ENCODE measurements around the gene DCTN2. TPM values are rescaled to one million over a fixed set of nuclear protein-coding genes. Genes with fewer than 3 reads are reported as not detected.
A peak's percentile ranks its signal among the peaks of the same experiment; 100 is the strongest.

The DCTN2 gene
- total RNA-seq, 1 donor from 2014 or later = 28.9 TPM

DNA sequence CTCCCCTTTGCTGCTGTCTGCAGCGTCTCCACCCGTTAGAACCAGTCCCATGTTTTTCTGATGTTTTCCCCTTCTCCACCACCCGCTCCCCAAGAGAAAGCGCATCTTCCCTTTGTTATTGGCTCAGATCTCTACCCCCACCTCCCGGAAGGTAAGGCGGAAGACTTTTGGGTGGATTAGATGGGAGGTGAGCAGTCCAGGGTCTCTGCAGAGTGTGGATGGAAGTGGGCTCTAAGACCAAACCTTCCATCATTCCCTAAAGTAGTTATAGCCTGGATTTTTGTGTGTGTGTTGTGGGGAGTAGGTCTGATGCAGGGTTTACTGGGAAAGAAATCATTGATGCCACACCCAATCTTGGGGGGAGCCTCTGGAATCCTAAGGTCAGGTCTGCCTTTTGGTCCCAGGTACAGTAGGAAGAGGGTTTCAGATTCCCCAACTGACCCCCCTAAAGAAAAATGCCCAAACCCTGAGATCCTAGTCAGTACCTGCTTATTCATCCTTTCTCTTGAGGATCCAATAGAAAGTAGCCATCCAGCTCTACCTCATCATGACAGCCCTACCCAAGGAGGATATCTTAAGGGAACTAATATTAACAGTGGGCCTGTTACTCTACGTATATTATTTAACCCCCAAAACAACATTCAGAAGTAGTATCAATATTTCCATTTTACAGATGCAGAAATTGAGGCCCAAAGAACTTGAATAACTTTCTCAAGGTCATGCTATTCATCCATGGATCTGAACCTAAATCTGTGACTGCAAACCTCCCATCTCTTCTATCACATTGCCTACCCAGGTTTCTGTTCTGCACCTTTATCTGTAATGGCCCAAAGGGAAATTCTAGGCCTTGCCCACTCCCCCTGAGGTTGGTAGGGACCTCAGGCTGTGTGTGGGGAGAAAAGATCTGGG lies 3.9 kb upstream of the DCTN2 start:
- DNase-seq (ENCODE audit: low spot score) = no peak
- ATAC-seq = no peak

DNA sequence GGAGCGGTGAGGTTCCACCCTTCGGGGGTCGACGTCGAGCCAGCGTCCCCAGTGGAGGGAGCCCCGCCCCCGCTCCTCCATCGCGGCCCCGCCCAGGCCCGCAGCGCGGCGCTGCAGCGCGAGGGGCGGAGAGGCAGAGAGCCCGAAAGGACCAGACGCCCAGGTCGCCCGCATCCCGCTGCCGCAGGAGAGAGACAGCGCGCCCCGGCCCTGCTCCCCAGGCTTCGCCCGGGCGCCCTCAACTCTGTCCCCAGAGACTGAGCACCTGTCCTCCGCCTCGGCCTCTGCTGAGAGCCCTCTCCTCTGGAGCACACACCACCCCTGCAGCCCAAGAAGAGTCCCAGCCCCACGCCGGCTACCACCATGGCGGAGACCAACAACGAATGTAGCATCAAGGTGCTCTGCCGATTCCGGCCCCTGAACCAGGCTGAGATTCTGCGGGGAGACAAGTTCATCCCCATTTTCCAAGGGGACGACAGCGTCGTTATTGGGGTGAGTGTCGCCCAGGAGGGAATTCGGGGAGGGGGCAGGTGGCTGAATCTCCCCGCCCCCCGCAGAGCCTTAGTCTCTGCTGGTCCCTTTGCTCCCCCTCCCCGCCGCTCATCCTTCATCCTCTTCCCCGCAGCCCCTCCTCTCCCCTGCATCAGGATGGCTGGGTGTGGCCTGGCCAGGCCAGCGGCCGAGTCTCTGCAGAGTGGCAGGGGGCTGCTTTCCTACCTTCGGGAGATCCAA lies 3.1 kb upstream of the DCTN2 start, which contains the start of gene KIF5A:
TSS of gene KIF5A (plus strand) at position 136 of the 732 bp plus-strand sequence. CDS start at position 364, 228 bp downstream.
- ATAC-seq (no peak), DNase-seq (ENCODE audit: low spot score) (no peak)

DNA sequence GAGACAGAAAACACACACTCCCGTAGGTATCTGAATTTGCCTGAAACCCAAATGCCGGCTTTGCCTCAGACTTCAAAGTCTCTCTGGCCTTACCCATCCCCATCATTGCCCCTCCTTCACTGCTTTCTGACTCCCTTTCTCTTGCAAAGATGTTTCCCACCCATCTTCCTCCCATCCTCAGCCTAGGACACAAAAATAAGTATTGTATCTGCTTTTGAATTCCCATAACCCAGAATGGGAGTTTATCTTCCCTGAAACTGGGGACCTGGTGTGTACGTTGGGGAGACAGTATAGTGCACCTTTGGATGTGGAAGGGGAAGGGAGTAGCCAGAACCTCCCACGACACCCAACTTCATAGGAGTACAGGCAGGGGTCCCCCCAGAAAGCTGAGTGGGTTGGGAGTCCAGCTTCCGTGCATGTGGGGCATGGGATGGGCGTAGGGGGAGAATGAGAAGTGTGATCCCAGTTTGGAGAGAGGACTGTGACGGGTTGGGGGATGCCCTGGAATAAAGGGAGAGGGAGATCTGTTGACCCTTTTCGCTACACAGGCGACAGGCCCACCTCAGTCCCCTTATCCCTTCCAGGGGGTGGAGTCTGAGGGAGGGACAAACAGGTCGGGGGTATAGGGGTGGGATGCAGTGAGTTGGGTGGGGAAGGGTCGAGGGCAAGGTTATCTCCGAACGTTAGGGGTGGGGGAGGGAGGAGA lies 2.4 kb upstream of the DCTN2 start:
- ATAC-seq = no peak

DNA sequence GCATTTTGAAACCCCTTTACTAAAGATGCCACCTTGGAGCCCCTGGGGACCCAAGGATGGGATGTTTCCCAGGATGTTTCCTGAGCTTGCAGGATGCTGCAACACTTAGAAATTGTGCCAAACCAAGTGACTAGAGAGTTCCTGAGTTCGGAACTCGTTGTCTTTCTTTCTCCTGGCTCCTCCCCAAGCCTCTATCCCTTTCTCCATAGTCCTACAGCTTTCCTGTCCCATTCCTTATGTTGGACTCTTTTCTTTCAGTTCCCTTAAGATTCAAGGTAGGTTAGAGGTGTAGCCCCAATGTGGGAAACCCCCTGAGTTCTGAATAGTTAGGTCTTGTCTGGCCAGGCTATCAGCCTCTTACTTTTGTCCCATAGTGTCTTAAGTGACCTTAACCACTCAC lies 1.5 kb upstream of the DCTN2 start:
- DNase-seq (ENCODE audit: low spot score) (no peak), ATAC-seq (no peak)

More for the DNA sequence above, 2.4 kb upstream of the DCTN2 start:
- DNase-seq (ENCODE audit: low spot score) = no peak

DNA sequence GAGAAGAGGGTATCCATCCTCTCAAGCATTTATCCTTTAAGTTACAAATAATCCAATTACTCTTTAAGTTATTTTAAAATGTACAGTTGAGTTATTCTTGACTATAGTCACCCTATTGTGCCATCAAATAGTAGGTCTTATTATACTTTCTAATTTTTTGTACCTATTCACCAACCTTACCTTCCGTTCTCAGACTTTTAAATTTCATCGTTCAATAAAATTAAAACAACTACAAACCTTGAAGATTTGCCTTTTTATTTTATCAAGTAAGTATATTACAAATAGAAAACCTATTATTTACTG lies 972 bp upstream of the DCTN2 start:
- ATAC-seq (no peak), DNase-seq (ENCODE audit: low spot score) (no peak)

DNA sequence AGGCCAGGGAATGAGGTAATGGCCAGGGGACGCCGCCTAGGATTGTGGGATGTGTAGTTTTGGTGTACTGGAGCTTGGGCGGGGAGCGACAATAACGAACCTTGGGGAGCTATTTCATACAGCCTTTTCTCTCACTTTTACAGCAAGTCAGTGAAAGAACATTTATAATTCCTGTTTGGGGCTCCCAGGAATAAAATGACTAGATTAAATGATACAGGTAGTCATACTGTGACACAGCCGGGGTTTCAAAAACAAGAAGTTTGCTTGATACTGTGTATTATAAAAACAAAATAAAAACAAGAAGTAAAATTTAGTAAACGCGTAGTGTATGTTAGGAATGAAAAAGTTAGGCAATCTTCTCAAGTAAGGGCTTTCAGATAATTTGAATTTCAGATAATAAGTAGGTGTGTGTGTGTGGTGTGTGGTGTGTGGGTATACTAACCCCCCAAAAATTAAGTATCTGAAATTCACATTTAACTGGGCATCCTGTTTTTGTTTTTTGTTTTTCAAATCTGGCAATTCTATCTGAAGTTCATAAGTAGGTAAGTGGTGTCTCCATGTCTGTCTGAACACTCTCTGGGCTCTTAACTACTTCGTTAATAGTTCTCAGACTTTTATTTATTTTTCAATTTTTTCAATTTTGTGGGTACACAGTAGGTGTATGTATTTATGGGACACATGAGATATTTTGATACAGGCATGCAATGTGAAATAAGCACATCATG lies 458 bp upstream of the DCTN2 start:
- no peak for ATAC-seq

DNA sequence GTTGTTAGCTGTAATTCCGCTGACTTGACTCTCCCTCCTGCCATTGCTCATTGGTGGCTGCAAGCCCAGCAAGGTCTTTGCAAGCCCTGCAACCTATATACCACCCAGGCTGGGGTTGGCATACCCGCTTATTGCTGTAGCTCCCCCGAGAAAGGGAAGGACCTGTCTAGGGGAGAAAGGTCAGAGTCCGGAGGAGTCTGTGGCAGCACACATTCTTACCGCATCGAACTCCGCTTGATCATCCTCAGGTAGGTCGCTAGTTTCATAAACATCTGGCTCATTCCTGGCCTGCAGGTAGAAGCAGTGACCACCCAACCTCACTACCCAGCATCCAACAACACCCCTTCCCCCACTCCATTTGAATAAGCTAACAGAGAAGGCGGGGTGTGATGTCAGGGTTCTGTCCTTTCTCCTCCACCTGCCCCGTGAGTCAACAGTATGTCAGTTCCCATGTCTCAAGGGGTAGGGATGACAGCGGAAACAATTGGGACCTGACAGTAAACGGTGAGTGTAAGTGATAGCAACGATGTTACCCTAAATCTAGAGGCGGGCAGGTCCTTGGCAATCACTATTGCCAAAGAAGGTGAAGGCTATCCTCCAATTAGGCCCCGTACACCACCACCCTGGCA lies 1.1 kb downstream of the DCTN2 start:
- DNase-seq (ENCODE audit: low spot score) (no peak), ATAC-seq (no peak)

More for the DNA sequence above, 458 bp upstream of the DCTN2 start:
- no peak for DNase-seq (ENCODE audit: low spot score)

DNA sequence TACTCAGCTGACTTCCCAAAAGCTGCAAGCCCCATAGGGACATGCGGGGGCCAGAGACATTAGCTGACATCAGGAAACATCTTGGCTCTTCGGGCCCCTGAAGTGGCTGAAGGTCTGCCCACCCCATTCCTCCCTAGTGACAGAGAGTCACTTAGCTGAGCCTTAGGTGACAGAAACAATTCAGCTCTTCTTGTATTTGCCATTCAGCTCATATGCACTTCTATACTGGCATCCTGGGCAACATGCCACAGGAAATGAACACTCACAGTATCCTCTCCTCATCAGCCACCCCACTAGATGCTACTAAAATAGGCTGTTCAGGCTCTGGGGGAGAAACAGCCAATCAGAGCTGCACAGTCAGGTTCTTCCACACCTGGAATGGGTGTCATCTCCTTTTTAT lies 3.4 kb downstream of the DCTN2 start:
- ATAC-seq = no peak
- DNase-seq (ENCODE audit: low spot score) = no peak

DNA sequence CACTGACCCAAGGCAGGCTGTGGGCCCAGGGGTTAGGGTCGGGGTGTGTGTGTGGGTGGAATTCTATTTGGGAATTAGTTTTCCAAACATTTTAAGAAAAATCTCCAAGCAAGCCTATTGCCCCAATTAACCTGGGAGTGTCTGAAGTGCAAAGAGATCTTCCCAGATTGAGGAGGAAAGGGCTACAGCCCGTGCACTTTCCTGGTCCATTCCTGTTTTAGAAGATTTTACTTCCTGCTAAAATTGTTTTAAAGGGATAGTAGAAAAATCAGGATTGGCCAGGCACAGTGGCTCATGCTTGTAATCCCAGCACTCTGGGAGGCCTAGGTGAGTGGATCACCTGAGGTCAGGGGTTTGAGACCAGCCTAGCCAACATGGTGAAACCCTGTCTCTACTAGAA lies 5.3 kb downstream of the DCTN2 start:
- DNase-seq (ENCODE audit: low spot score) (no peak), ATAC-seq (no peak)

DNA sequence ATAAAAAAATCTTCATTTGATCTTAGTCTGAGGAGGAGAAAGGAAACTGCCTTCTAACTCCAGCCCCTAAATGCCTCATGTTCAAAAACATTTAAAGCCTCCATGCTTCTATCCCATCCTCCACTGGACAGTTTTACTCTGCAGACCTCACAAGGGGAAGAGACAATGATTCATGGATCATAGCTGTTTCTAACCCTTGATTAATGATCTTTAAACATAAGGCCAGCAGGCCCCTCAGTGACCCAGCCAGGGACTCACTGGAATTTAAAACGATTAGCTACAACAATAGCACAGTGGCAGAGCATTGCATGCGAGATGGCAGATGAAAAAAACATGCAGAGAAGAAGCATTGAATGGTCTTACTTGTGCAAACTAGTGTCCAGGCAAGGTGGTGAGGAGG lies 6.0 kb downstream of the DCTN2 start:
- ATAC-seq (no peak), DNase-seq (ENCODE audit: low spot score) (no peak)

DNA sequence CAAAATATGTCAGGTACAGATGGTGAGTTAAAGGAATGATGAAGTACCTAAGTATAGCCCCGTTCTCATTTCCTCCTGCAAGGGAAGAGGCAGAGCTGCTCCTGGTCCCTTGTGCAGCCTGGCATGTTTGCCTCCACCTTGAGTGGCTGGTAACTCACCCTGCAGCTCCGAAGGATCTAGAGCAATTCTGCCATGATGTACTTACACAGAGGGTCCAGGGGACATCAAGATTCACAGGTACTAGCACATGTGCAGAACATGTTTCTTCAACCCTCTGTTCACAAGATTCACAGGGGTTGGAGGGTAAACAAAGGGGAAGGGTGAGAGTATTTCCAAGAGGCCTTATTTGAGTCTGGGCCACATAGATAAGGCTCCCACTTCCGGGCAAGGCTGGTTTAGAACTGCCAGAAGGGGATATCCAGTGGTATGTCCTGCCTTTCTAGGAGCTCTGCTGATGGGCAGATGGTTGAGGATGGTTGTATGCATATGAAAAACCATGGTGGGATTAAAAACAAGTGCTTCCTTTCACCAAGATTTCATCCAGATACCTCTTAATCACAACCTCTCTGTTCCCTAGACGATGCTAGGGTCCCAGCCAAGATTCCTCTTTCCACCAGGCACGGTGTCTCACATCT lies 7.7 kb downstream of the DCTN2 start:
- ATAC-seq = no peak
- DNase-seq (ENCODE audit: low spot score) = no peak

DNA sequence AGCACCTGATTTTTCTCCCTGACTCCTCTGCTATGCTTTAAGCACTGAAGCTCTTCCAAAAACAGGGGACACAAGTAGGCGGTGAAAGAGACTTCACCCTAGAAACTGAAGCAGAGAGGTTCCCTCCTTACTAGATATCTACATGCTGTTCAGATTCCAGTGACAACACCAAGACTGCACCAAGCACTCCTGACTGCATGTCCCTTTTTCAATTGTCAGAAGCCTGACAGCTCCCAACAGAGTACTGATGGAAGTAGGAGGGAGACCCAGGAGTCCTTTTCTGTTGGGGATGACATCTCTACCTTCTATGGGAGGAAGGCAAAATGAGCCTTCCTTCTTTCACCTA lies 10.4 kb downstream of the DCTN2 start:
- DNase-seq (ENCODE audit: low spot score) = no peak
- no peak for ATAC-seq

DNA sequence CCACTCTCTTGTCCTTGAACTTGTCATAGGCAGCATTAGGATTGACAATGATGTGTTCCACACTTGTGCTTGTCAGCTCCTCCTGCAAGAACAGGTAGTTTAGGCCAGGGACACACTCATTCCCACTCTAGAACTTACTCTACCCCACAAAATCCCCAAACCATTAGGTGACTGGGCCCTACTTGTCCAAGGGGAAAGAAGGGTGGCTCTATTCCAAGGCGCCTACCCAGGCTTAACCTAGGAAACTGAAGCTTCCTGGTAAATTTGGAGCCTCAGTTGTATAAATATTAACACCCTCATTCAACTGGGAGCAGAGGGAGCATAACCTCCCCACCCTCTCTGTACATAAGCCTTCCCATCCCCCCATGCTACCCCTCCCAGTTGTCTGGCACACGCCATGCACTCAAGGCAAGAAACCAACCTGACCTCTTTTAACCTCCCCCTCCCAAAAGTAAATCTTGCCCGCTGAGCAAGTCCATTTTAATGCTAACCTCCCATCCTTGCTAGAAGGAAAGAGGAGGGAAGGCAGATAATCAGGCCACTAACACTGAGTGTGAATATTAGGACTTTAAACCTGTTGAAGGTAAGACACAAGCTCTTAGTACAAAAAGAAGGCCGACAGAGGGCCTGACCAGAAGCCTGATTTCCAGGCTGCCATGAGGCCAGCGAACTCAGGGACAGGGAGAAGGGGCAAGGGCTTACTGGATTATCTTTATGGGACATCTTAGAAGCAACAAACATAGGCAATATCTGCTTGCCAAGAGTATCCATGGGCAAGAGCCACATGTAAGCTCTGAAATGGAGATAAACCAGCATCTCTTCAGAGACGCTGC lies 11.0 kb downstream of the DCTN2 start:
- ATAC-seq (no peak), DNase-seq (ENCODE audit: low spot score) (no peak)

DNA sequence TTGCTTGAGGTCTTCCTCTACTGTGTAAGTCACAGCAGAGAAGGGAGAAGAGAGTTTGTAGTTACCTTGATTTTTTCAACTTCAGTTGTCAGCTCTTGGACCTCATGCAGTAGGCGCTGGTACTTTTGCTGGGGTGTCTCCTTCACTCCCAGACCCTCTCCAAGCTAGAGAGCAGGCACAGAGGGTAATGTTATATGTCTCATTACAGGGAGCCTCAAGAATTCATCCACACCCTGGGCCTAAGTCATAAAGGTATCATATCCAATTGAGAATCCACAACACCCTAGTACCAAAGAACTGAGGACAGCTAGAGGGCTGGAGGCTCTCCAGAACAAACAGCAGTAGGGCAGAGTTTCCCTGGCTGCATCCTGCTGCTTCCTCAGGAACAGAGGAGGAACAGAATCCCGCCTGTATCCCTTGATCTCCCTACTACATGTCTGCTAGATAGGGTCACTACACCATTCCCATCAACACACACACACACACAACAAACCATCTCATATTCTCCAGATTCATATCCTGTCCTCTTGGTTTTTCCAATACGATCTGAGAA lies 11.9 kb downstream of the DCTN2 start:
- DNase-seq (ENCODE audit: low spot score) (no peak), ATAC-seq (peak; percentile 83)

DNA sequence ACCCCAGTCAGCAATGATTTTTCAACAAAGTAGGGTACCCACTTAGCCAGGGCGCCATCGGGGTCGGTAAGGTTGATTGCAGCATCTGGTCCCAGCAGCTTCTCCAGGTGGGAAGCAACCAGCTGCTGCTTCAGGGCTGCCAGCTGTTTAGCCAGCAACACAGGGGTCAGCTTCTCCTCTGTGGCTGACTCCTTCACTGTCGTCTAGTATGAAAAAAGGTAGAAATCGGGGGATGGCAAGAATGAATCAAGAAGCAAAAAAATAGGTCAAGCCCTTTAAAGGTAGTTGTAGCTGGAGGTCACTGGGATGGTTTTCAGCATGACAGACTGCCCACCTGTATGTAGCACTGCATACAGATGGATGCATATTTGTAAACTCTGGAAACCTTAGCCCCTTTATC lies 12.7 kb downstream of the DCTN2 start:
- DNase-seq (ENCODE audit: low spot score) = no peak
- ATAC-seq = no peak

DNA sequence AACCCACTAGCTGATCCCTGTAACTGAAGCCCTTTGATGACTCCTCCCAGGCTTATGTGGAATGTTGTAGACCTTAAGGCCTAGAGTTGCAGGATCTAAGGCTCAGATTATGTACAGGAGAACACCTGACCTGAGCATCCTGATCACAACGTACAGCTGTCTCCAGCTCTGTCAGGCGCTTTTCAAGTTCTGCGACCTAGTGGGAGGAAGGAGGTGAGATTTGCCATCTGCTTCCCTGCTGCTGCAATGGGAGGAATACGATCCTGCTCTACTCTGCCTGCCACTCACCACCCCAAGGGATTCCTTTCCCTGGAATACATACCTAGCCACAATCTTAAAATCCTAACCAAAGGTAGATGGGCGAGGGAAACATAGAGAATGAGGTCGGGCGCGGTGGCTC lies 13.9 kb downstream of the DCTN2 start:
- DNase-seq (ENCODE audit: low spot score) = no peak
- ATAC-seq = no peak

DNA sequence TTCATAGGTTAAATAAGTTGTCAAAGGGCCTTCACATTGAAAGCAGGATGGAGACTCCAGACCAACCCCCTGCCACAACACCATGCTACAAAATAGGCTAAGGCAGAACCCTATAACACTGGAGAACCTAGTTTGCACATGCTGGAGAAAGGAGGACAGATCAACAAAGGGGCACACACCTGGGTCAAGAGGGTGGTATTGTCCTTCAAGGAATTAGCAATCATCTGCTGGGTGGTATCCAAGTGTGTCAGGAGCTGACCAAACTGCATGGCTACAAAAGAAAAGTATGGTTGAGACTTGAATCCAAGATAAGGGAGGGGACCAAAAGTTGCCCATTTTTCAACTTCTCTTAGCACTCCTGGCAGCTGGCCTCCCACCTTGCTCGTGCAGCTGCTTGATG lies 15.2 kb downstream of the DCTN2 start:
- DNase-seq (ENCODE audit: low spot score) (no peak), ATAC-seq (no peak)

DNA sequence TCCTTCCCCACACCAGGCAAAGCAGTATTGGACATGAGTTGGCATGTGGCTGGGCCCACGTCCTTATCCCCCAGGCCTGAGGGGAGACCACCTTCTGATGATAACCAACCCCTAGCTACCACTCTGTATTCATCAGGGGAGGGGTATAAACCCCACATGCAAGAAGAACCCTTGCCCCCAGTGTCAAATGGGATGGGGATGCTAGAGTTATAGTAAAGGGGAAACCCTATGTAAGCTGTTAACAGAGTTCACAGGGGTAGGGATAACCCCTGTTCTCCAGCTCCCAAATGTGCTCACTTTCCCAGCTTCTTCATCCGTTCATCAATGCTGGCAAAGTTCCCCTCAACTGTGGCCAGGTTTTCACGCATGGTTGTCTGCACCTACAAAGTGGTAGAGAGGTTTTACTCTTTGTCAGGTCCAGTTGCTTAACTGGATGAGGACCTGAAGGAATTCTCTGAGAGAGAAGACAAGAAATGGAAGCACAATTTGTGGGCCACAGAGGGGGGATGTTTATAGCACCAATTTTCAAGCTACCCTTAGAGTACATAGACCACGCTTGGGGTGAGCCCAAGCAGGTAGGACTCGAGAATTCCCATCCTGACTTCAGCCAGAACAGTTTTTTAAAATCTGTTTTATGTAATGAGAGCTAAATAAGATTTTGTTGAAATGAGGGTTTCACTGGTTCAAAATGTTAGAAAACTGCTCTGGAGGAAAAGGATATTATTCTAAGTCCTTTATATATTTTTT lies 16.4 kb downstream of the DCTN2 start:
- no peak for ATAC-seq
- DNase-seq (ENCODE audit: low spot score) = no peak
